Measurements from ENCODE around the gene PLEKHA5. TPM values are rescaled to one million over a fixed set of nuclear protein-coding genes. Genes with fewer than 3 reads are reported as not detected.
A peak's percentile ranks its signal among the peaks of the same experiment; 100 is the strongest.

Gene PLEKHA5
- total and polyA plus RNA-seq, 11 donors = 18.1 to 72.2 (median 58.2) TPM

GRCh38 chr12:19142499-19142898 lies 13.0 kb downstream of the PLEKHA5 start:
- no peaks in the 10 kb centered on the region for H3K27me3 ChIP-seq
- no peak for TF ChIP-seq CTCF (IDR thresholded peaks at IDR 0.05)
- TF ChIP-seq POLR2A (IDR thresholded peaks at IDR 0.05) = no peak
- no peak overlapping the region for H3K27ac ChIP-seq
- DNase-seq = no peak
- intact Hi-C loops (cut with DNase I) = no loop called here
- H3K9me3 ChIP-seq = no peaks in the 10 kb centered on the region
- peaks cover 0 to 62% (median 26%) of the 10 kb centered on the region in 12 donors for H3K4me1 ChIP-seq
- ATAC-seq = no peak
- WGBS, 4 donors = 94 to 96% (median 95%) methylated on average over 2 of the region's 2 CpGs
- peaks cover 0 to 20% (median 0%) of the 10 kb centered on the region in 9 donors for H3K36me3 ChIP-seq
- H3K4me3 ChIP-seq = no peak overlapping the region

GRCh38 chr12:19144287-19144686 lies 14.8 kb downstream of the PLEKHA5 start:
- Histone ChIP-seq H3K4me3 (no peak overlapping the region), H3K4me1 (peaks cover 0 to 60% (median 18%) of the 10 kb centered on the region in 12 donors), H3K36me3 (peaks cover 0 to 19% (median 0%) of the 10 kb centered on the region in 9 donors), H3K27me3 (no peaks in the 10 kb centered on the region), H3K27ac (peak overlapping the region in 4 of 12 donors; percentile 5 to 37 (median 27)), H3K9me3 (no peaks in the 10 kb centered on the region)
- WGBS, 4 donors = 69 to 77% (median 73%) methylated on average over 6 of the region's 6 CpGs
- peak in 1 of 4 donors; percentile 25 for ATAC-seq
- no peak for DNase-seq
- TF ChIP-seq POLR2A (IDR thresholded peaks at IDR 0.05) = no peak
- no peak for TF ChIP-seq CTCF (IDR thresholded peaks at IDR 0.05)
- intact Hi-C loops (cut with DNase I) = no loop called here

GRCh38 chr12:19144985-19145384 lies 15.5 kb downstream of the PLEKHA5 start:
- no peak for TF ChIP-seq CTCF (IDR thresholded peaks at IDR 0.05)
- no peak for TF ChIP-seq POLR2A (IDR thresholded peaks at IDR 0.05)
- no peak for DNase-seq

GRCh38 chr12:19148860-19149259 lies 19.3 kb downstream of the PLEKHA5 start:
- H3K4me1 ChIP-seq = peaks cover 0 to 75% (median 11%) of the 10 kb centered on the region in 12 donors
- ATAC-seq (no peak), DNase-seq (no peak)
- peaks cover 0 to 26% (median 0%) of the 10 kb centered on the region in 9 donors for H3K36me3 ChIP-seq
- H3K9me3 ChIP-seq = no peaks in the 10 kb centered on the region
- no peaks in the 10 kb centered on the region for H3K27me3 ChIP-seq
- H3K27ac ChIP-seq = peak overlapping the region in 8 of 12 donors; percentile 10 to 92 (median 66)
- intact Hi-C loops (cut with DNase I) = no loop called here
- no peak overlapping the region for H3K4me3 ChIP-seq
- no peak for TF ChIP-seq POLR2A (IDR thresholded peaks at IDR 0.05)
- no peak for TF ChIP-seq CTCF (IDR thresholded peaks at IDR 0.05)

More at GRCh38 chr12:19144985-19145384, 15.5 kb downstream of the PLEKHA5 start:
- no peak for ATAC-seq
- intact Hi-C loops (cut with DNase I) = no loop called here
- 43 to 55% (median 53%) methylated on average over 2 of the region's 2 CpGs for WGBS, 4 donors
- Histone ChIP-seq H3K4me3 (no peak overlapping the region), H3K4me1 (peaks cover 0 to 61% (median 19%) of the 10 kb centered on the region in 12 donors), H3K9me3 (no peaks in the 10 kb centered on the region), H3K27ac (peak overlapping the region in 4 of 12 donors; percentile 11 to 37 (median 30)), H3K36me3 (peaks cover 0 to 26% (median 0%) of the 10 kb centered on the region in 9 donors), H3K27me3 (no peaks in the 10 kb centered on the region)

Data from heart left ventricle (tissue), 16 donors.